RWPE1 (cell line): ENCODE results near the gene NPFF.

ENCODE experiments used
- CTCF ChIA-PET: fragments of 350-600 bp; sonication (Branson Sonifier 250); formaldehyde crosslinking; extraction: SDS; loops from one replicate; lab custom pipeline; 2021; lab: Yijun Ruan, JAX
- POLR2A ChIA-PET: fragments of 400-600 bp; formaldehyde crosslinking; extraction: SDS; loops from one replicate; lab custom pipeline; 2020; ENCODE audit warnings: antibody characterized with exemption; ENCODE audit not compliant: low non-redundant PET; lab: Yijun Ruan, JAX
- DNase-seq: peaks from one replicate; pipeline ENCODE4 v3.0.0; 2012; ENCODE audit warnings: low spot score
- H3K27ac ChIP-seq: fragments of 450-650 bp; 2 replicates; pipeline ENCODE4 v1.5.1; 2017
- TF ChIP-seq, protein P1 (sequence below): fragments of 450-650 bp; conservative IDR thresholded peaks from 2 replicates; pipeline ENCODE4 v1.5.1; 2017; ENCODE audit warnings: low read depth, mild to moderate bottlenecking

NPFF gene

DNA sequence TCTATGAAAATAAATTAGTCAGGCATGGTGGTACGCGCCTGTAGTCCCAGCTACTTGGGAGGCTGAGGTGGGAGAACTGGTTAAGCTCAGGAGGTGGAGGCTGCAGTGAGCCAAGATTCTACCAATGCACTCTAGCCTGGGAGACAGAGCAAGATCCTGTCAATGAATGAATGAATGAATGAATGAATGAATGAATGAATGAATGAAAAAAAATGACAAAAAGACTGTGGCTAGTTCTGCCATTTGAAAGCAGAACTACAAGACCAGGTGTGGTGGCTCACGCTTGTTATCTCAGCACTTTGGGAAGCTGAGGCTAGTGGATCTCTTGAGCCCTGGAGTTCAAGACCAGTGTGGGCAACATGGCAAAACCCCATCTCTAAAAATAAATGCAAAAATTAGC is 32.2 kb upstream of the NPFF start:
- TF ChIP-seq, protein P1, sequence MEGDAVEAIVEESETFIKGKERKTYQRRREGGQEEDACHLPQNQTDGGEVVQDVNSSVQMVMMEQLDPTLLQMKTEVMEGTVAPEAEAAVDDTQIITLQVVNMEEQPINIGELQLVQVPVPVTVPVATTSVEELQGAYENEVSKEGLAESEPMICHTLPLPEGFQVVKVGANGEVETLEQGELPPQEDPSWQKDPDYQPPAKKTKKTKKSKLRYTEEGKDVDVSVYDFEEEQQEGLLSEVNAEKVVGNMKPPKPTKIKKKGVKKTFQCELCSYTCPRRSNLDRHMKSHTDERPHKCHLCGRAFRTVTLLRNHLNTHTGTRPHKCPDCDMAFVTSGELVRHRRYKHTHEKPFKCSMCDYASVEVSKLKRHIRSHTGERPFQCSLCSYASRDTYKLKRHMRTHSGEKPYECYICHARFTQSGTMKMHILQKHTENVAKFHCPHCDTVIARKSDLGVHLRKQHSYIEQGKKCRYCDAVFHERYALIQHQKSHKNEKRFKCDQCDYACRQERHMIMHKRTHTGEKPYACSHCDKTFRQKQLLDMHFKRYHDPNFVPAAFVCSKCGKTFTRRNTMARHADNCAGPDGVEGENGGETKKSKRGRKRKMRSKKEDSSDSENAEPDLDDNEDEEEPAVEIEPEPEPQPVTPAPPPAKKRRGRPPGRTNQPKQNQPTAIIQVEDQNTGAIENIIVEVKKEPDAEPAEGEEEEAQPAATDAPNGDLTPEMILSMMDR: no peak
- POLR2A ChIA-PET: no interaction called here
- H3K27ac ChIP-seq: no peak overlapping the region
- no peak for DNase-seq
- CTCF ChIA-PET: interaction anchor here (0.6 kb wide), 1 partner anchor 65 kb away, joined by 4 read pairs; no protein-coding TSS in a partner anchor

DNA sequence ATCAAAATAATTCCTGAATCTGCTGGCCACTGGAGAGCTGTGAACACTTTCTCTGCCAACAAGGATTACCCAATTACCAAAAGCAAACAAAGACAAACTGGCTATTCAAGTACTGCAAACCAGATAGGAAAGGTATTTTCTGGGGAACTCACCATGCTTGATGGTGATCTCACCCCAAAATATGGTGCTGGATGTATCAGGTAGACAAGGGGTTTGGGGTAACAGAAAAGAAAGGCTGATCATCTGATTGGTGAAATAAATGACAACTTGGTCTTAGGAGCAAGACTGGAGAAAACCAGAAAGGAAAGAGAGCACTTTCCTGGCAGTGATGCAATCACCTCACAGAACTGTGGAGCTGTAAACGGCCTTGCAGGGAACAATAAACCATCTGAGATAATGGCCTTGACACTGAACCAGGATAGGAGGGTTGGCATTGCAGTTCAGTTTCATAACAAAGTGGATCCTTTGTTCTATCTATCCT is 31.0 kb upstream of the NPFF start:
- CTCF ChIA-PET: interaction anchor here (0.6 kb wide), 1 partner anchor 16 kb away, joined by 4 read pairs; no protein-coding TSS in a partner anchor
- POLR2A ChIA-PET: no interaction called here

DNA sequence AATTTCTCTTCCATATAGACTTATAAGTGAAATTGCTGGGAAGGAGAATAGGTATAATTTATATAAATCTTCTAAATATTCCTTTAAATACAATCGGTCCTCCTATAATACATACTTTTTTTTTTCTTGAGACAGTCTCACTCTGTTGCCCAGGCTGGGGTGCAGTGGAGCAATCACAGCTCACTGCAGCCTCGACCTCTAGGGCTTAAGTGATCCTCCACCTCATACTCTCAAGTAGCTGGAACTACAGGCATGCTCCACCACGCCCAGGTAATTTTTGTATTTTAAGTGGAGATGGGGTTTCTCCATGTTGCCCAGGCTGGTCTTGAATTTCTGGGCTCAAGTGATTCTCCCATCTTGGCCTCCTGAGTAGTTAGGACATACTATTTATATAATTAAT is 29.7 kb upstream of the NPFF start:
- TF ChIP-seq, protein P1: no peak
- ChIA-PET POLR2A (no interaction called here), CTCF (no interaction called here)
- no peak for DNase-seq
- no peak overlapping the region for H3K27ac ChIP-seq

More for the DNA sequence above, 31.0 kb upstream of the NPFF start:
- no peak for DNase-seq
- no peak overlapping the region for H3K27ac ChIP-seq
- TF ChIP-seq, protein P1: no peak

DNA sequence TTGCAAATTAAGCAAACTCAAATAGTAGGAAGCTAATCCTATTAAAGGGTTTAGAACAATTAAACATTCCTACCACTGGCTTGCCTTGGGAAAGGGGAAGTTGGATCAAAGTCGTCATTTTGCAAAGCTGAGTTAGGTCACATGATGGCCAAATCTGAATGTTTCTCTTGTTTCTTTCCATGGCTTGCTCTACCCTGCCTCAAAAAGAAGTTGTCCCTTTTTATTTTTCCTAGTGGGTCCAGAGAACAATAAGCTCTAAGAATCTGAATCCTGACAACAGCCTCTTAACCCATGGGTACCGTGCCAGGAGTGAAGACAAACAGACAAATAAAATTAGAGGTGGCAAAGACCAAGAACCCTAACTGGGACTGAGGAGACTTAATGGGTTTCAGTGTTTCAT is 26.2 kb upstream of the NPFF start:
- H3K27ac ChIP-seq: no peak overlapping the region
- TF ChIP-seq, protein P1: no peak
- CTCF ChIA-PET: no interaction called here
- POLR2A ChIA-PET: no interaction called here
- DNase-seq: no peak

DNA sequence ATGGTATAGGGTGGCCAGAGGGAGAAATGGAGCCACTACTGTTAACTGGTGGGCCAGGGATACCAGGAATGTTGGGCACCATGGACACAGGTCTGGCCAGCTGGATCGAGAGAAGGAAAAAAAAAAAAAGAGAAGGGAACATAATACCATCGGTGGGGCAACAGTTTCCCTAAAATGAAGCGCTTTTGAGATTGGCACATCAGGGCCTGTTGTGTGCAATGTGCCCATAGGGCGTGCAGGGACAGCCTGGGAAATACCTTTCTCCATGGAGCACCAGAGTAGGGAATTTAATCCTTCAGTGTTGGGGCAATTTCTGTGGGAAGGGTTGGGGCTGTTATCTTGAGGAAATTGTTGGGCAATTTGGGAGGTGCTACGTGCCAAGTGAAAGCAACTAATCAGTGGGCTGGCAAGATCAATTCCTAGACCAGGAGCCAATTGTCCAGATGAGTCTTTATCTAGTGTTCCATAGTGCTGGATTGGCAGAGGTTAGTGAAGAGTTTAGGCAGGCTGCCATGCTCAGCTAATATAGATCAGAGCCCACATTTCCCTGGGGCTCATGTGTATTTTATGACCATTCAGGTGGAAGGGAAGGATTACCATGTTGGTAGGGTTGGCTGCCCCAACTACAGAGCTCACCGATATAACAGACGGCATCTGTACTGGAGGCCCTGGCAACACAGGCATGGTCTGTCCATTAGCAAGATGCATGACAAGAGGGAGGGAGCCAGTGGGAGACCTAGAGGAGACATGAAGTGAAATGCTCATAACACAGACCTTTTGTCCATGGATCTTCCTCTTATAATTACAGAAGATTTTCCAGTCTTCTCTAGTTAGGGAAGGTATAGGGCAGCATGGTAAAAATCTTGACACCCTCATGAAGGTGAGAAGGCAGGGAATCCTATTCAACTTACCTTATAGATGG is 25.5 kb upstream of the NPFF start:
- TF ChIP-seq, protein P1: no peak
- no peak overlapping the region for H3K27ac ChIP-seq
- ChIA-PET CTCF (no interaction called here), POLR2A (no interaction called here)
- no peak for DNase-seq

DNA sequence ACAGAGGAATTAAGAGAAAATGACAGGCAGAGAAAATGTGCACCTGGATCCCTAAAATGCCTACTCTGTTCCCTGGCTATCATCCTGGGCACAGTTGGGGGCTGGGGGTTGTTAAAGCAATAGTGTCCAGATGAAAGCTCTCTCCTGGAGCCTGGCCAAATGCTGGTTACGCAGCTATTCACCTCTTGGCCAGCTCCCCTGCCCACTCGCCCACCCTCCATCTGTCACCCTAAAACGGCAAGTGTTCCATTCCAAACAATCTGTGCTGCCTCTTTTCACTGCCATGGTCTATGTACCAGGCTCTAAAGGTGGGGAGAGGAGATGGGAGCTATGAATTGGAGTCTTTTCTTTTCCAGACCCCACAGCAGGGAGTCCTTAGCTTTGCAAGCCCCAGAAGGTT is 24.7 kb upstream of the NPFF start:
- POLR2A ChIA-PET: no interaction called here
- CTCF ChIA-PET: no interaction called here
- DNase-seq: no peak
- TF ChIP-seq, protein P1: no peak
- 0 out of 2 replicates have a peak overlapping the region, but pooled peaks have one; percentile 9 for H3K27ac ChIP-seq
